ENCODE data around the gene SPATA46. TPM values are rescaled to one million over a fixed set of nuclear protein-coding genes. Genes with fewer than 3 reads are reported as not detected.

The SPATA46 gene
- total RNA-seq, 2 experiments from 2014 or later: not detected

DNA sequence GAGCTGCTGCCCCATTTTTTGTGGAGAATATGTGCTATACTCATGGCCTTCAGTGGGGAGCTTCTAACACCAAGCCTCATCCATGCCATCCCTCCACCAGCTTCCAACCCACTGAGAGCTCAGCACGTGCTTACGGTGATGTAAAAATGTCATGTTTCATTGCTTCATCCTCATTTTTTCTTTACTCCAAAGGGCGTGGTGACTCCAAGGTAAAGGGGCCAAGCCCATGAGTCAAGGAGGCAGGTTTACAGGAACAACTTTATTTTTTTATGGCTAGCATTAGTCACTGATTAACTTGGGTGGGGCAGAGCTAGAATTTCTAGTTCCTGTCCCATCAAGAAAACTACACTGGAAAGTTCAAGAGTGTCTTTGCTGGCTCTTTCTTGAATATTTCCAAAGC lies 4.7 kb upstream of the SPATA46 start, which contains the start of gene C1orf226:
Gene C1orf226 (plus strand): TSS at position 346 of the 400 bp plus-strand sequence. CDS start 174 bp downstream, outside the sequence.
- Histone ChIP-seq H3K4me1 (ENCODE audit: insufficient read depth, low read length) (no peaks in the 10 kb centered on the region), H3K36me3 (ENCODE audit: insufficient read depth, low read length) (no peaks in the 10 kb centered on the region), H3K4me3 (ENCODE audit: low read length) (no peak within 1 kb of the TSS), H3K27me3 (ENCODE audit: control insufficient read depth in 1 of 2, insufficient read depth in 2 of 2, low read length in 2 of 2) (peaks cover 0 to 2% of the 10 kb centered on the region in 2 experiments), H3K27ac (ENCODE audit: low read depth in 1 of 2, low read length in 2 of 2) (no peak within 1 kb of the TSS), H3K9me3 (ENCODE audit: control insufficient read depth in 1 of 2, insufficient read depth in 1 of 2, low read length in 2 of 2) (no peaks in the 10 kb centered on the region)
- POLR2A ChIA-PET: no interaction called here
- no peak for DNase-seq
- CTCF ChIA-PET: no interaction called here
- Mint-ChIP-seq H3K4me3 (no peak within 1 kb of the TSS), H3K27me3 (no peaks in the 10 kb centered on the region), H3K27ac (no peak within 1 kb of the TSS), H3K9me3 (no peaks in the 10 kb centered on the region), H3K36me3 (ENCODE audit: low read depth) (no peaks in the 10 kb centered on the region), H3K4me1 (ENCODE audit: low read depth) (no peaks in the 10 kb centered on the region)
- TF ChIP-seq CTCF (IDR thresholded peaks at IDR 0.05): no peak
- intact Hi-C loops (cut with DNase I, micrococcal nuclease): no loop called here
- ATAC-seq (ENCODE audit: poor library complexity): no peak

GRCh38 chr1:162380061-162380846 lies 3.6 kb upstream of the SPATA46 start:
- H3K36me3 Mint-ChIP-seq (ENCODE audit: low read depth): no peaks in the 10 kb centered on the region
- no peaks in the 10 kb centered on the region for H3K4me1 Mint-ChIP-seq (ENCODE audit: low read depth)
- no peak for TF ChIP-seq CTCF (IDR thresholded peaks at IDR 0.05)
- CTCF ChIA-PET: no interaction called here
- H3K9me3 ChIP-seq (ENCODE audit: control insufficient read depth in 1 of 2, insufficient read depth in 1 of 2, low read length in 2 of 2): no peaks in the 10 kb centered on the region
- H3K9me3 Mint-ChIP-seq: no peaks in the 10 kb centered on the region
- no peak overlapping the region for H3K4me3 Mint-ChIP-seq
- DNase-seq (no peak), ATAC-seq (ENCODE audit: poor library complexity) (no peak)
- H3K27me3 ChIP-seq (ENCODE audit: control insufficient read depth in 1 of 2, insufficient read depth in 2 of 2, low read length in 2 of 2): peaks cover 0 to 2% of the 10 kb centered on the region in 2 experiments
- intact Hi-C loops (cut with DNase I, micrococcal nuclease): no loop called here
- no peak overlapping the region for H3K4me3 ChIP-seq (ENCODE audit: low read length)
- no peak overlapping the region for H3K27ac Mint-ChIP-seq
- POLR2A ChIA-PET: no interaction called here
- H3K4me1 ChIP-seq (ENCODE audit: insufficient read depth, low read length): no peaks in the 10 kb centered on the region
- no peak overlapping the region for H3K27ac ChIP-seq (ENCODE audit: low read depth in 1 of 2, low read length in 2 of 2)
- H3K27me3 Mint-ChIP-seq: no peaks in the 10 kb centered on the region
- H3K36me3 ChIP-seq (ENCODE audit: insufficient read depth, low read length): no peaks in the 10 kb centered on the region

DNA sequence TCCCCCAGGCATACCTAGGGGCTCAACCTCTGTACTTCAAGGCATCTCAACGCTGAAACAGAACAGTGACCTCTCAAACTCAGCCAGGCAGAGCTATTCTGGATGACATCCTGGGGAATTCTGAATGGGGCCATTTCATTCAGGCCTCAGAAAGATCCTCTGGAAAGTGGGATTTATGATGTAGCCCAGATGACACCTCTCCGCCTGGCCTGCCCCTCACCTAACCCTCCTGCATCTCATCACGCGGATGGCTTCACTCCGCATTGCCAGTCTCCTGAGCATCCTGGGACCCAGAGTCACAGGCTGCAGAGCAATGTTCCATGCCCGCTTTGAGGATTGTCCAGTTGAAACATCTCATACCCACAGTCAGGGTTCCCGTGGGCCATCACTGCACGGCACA lies 1.2 kb downstream of the SPATA46 start:
- CTCF ChIA-PET: no interaction called here
- no peak overlapping the region for H3K27ac Mint-ChIP-seq
- H3K36me3 Mint-ChIP-seq (ENCODE audit: low read depth): no peaks in the 10 kb centered on the region
- no peaks in the 10 kb centered on the region for H3K4me1 ChIP-seq (ENCODE audit: insufficient read depth, low read length)
- no peaks in the 10 kb centered on the region for H3K4me1 Mint-ChIP-seq (ENCODE audit: low read depth)
- no peak overlapping the region for H3K4me3 ChIP-seq (ENCODE audit: low read length)
- no peak overlapping the region for H3K4me3 Mint-ChIP-seq
- DNase-seq: no peak
- POLR2A ChIA-PET: no interaction called here
- intact Hi-C loops (cut with DNase I, micrococcal nuclease): no loop called here
- no peak for ATAC-seq (ENCODE audit: poor library complexity)
- no peaks in the 10 kb centered on the region for H3K27me3 Mint-ChIP-seq
- no peaks in the 10 kb centered on the region for H3K9me3 ChIP-seq (ENCODE audit: control insufficient read depth in 1 of 2, insufficient read depth in 1 of 2, low read length in 2 of 2)
- H3K27me3 ChIP-seq (ENCODE audit: control insufficient read depth in 1 of 2, insufficient read depth in 2 of 2, low read length in 2 of 2): no peaks in the 10 kb centered on the region
- H3K36me3 ChIP-seq (ENCODE audit: insufficient read depth, low read length): no peaks in the 10 kb centered on the region
- no peaks in the 10 kb centered on the region for H3K9me3 Mint-ChIP-seq
- no peak for TF ChIP-seq CTCF (IDR thresholded peaks at IDR 0.05)
- no peak overlapping the region for H3K27ac ChIP-seq (ENCODE audit: low read depth in 1 of 2, low read length in 2 of 2)
